GM19025 (cell line): ENCODE results near the gene FOSL2.

Source experiments
- ATAC-seq: cut with Tn5 transposase; IDR thresholded peaks from one replicate; pipeline ENCODE4 v1.9.1; 2021; ENCODE audit warnings: mild to moderate bottlenecking, low read depth, moderate library complexity; ENCODE audit not compliant: unreplicated experiment

FOSL2 gene

GRCh38 chr2:28446531-28446930 is 53.9 kb downstream of the FOSL2 start:
- no peak for ATAC-seq

- ATAC-seq = no peak
Observed at GRCh38 chr2:28447086-28447485, 54.4 kb downstream of the FOSL2 start.

- ATAC-seq = no peak
Observed at GRCh38 chr2:28447943-28448792, 55.5 kb downstream of the FOSL2 start.

- no peak for ATAC-seq
Observed at GRCh38 chr2:28448793-28449100, 56.1 kb downstream of the FOSL2 start.

- ATAC-seq = no peak
Observed at GRCh38 chr2:28449126-28449487, 56.4 kb downstream of the FOSL2 start.

GRCh38 chr2:28449488-28450395 is 57.1 kb downstream of the FOSL2 start:
- no peak for ATAC-seq

- ATAC-seq = no peak
Observed at GRCh38 chr2:28450901-28451565, 58.4 kb downstream of the FOSL2 start.

- ATAC-seq = no peak
Observed at GRCh38 chr2:28451793-28452533, 59.3 kb downstream of the FOSL2 start.

GRCh38 chr2:28452534-28453081 is 60.0 kb downstream of the FOSL2 start:
- ATAC-seq = no peak

GRCh38 chr2:28453396-28453795 is 60.7 kb downstream of the FOSL2 start:
- no peak for ATAC-seq

- ATAC-seq = no peak
Observed at GRCh38 chr2:28454016-28454930, 61.6 kb downstream of the FOSL2 start.

GRCh38 chr2:28457237-28457636 is 64.6 kb downstream of the FOSL2 start:
- no peak for ATAC-seq

GRCh38 chr2:28461056-28461455 is 68.4 kb downstream of the FOSL2 start:
- ATAC-seq = no peak

GRCh38 chr2:28462122-28462521 is 69.5 kb downstream of the FOSL2 start:
- no peak for ATAC-seq

GRCh38 chr2:28463211-28463816 is 70.7 kb downstream of the FOSL2 start:
- no peak for ATAC-seq

- no peak for ATAC-seq
Observed at GRCh38 chr2:28463893-28464292, 71.2 kb downstream of the FOSL2 start.

GRCh38 chr2:28465148-28465885 is 72.7 kb downstream of the FOSL2 start:
- no peak for ATAC-seq
